Measurements from ENCODE around the gene RBBP8NL.

RBBP8NL gene

DNA sequence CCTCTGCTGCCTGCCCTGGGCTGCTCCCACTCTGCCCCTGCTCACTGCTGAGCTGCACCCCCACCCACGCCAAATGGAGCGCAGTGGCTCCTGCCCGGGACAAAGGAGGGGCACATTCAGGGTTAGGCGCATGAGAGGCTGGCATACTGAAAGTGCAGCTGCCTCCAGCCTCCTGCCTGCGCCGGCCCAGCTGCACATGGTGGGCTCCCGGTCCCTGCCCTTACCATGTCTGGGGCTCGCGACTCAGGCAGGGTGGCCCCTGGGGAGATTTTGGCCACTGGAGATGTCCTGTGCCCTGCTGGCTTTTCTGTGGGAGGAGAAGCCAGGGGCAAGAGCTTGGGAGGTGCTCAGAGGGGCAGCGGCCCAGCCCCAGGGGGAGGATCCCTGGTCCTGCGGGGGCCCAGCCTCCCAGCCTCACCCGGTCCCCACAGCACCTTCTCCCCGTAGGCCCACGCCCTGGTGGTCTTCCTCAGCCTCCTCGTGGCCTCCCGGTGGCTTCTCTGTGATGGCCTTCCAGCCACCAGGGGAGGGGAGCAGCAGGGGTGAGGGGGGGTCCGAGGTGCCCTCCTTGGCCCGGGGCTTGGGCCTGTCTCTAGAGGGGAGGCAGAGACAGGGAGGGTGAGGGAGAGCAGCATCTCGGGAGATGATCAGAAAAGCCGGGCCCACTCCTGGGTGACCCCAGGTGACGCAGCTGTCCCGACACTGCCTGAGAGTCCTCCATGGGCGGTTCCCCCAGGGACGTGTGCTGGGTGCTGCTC is 11.8 kb downstream of the RBBP8NL start:
- TF ChIP-seq, protein P1, sequence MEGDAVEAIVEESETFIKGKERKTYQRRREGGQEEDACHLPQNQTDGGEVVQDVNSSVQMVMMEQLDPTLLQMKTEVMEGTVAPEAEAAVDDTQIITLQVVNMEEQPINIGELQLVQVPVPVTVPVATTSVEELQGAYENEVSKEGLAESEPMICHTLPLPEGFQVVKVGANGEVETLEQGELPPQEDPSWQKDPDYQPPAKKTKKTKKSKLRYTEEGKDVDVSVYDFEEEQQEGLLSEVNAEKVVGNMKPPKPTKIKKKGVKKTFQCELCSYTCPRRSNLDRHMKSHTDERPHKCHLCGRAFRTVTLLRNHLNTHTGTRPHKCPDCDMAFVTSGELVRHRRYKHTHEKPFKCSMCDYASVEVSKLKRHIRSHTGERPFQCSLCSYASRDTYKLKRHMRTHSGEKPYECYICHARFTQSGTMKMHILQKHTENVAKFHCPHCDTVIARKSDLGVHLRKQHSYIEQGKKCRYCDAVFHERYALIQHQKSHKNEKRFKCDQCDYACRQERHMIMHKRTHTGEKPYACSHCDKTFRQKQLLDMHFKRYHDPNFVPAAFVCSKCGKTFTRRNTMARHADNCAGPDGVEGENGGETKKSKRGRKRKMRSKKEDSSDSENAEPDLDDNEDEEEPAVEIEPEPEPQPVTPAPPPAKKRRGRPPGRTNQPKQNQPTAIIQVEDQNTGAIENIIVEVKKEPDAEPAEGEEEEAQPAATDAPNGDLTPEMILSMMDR (IDR thresholded peaks at IDR 0.05; ENCODE audit: low read depth, low read length, missing control alignments) = no peak
- no peak overlapping the region for H3K4me3 ChIP-seq (replicated peaks; ENCODE audit: low read depth, low read length)
- DNase-seq (ENCODE audit: extremely low read depth, low read depth) = no peak

DNA sequence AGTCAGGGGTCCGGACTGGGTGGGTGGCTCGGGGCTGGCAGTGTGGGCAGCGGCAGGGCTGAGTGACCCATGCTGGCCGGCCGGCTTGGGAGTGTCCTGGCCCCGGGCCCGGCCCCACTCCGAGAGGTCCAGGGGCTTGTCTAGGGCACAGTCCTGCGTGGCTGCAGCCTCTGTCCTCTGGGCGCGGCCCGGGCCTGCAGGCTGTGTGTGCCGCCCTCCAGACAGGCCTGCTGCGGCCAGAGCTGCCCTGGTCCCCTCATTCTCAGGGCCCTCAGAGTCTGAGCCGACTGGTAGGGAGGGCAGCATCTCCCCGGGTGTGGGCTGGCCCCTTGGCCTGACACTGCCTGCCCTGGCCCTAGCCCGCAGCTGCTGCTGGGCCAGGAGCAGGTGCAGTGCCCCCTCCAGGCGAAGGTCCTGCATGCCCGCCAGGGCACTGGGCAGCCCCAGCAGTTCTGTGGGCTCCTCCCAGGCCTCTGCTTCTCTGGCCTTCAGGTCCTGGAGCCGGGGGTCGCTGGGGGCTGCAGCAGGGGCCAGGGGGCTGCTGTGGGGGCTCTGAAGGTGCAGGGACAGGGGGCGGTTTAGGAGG is 13.3 kb downstream of the RBBP8NL start:
- TF ChIP-seq, protein P1 (IDR thresholded peaks at IDR 0.05; ENCODE audit: low read depth, low read length, missing control alignments) = peak; percentile 7
- DNase-seq (ENCODE audit: extremely low read depth, low read depth) = no peak
- no peak overlapping the region for H3K4me3 ChIP-seq (replicated peaks; ENCODE audit: low read depth, low read length)

DNA sequence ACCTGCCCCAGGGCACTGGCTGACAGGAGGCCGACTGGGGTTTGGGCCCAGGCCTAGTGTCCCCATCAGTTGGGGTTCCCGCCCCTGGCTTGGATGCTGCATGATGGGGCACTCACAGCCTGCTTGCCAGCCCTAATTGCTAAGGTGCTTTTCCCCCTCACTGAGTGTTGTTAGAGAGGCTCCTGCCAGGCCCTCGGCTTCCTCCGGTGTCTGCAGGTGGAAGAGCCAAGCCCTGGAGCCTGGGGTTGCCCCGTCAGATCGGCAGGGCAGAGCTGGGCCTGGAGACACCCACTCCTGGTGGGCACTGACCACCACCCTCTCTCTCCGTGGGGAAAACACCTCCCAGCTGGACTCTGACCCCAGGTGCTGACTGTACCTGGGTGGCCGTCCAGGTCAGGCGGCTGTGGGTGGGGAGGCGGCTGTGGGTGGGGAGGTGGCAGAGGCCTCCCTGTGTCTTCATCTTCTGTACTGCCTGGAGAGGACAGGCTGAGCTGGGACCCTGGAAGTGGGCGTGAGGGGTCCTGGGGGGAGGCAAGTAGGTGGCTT is 14.2 kb downstream of the RBBP8NL start:
- H3K4me3 ChIP-seq (replicated peaks; ENCODE audit: low read depth, low read length) = no peak overlapping the region
- TF ChIP-seq, protein P1 (IDR thresholded peaks at IDR 0.05; ENCODE audit: low read depth, low read length, missing control alignments) = no peak
- DNase-seq (ENCODE audit: extremely low read depth, low read depth) = no peak

DNA sequence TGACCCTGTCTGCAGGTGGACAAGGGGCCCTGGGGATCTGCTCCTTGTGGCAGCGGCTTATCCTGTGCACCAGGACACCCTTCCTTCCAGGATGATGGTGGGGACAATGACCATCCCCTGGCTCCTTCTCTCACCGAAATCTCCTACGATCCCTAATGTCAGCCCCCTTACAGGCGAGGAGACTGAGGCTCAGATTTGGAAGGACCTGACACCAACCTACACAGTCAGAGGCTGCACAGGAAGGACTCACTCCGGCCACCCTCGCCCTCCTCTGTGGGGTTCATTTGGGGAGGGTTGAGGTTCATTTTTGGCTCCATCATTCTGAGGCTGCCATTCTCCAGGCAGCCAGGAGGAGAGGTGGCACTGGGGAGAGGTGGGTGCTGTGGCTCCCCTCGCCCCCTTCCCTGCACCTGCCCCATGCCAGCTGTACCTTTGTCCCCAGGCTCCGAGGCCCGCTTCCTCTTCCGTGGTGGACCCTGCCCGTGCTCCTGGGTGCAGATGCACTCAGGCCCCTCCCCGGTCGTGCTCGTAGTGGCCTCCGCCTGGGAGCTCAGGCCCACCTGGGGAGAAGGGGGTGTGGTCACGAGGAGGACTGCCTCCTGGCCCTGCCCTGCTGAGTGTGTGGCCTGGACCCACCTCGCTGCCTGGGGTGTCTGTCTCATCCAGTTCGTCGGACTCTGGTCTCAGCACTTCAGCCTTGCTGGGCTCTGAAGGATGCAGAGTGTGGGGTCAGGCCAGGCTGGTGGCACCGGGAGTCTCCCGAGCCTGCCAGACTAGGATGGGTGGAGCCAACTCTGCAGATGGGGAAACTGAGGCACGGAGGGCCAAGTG is 14.9 kb downstream of the RBBP8NL start:
- DNase-seq (ENCODE audit: extremely low read depth, low read depth) = no peak
- TF ChIP-seq, protein P1 (IDR thresholded peaks at IDR 0.05; ENCODE audit: low read depth, low read length, missing control alignments) = no peak
- H3K4me3 ChIP-seq (replicated peaks; ENCODE audit: low read depth, low read length) = no peak overlapping the region

DNA sequence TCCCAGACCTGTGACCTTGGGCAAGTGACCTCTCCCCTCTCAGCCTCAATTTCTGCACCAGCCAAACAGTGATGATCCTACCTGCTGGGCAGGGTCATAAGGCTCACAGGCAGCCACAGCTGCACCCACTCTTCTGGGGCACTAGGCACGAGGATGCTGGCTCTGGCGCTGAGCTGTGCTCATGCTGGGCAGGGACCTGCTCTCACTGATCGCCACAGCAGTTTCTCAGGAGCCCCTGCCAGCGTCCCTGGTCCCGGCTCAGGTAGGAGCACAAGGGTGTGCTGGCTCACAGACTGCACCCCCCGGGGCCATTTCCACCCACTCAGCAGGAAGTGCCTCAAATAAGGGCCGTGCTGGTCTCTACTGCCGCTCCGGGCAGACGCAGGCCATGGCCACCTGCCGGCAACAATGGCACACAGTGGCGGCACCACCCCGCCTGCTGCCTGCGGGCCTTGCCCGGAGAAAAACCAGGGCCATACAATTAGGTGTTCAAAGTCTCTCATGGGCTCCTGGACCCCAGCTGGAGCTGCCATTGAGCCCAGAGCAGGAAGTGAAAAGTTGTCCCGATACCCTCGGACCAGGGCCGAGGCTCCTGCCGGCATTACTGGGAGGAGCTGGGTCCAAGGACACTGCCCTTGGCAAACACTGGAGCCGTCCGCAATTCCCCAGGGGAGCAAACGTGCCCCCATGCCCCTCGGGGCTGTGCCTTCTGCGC is 15.7 kb downstream of the RBBP8NL start:
- TF ChIP-seq, protein P1 (IDR thresholded peaks at IDR 0.05; ENCODE audit: low read depth, low read length, missing control alignments) = no peak
- no peak for DNase-seq (ENCODE audit: extremely low read depth, low read depth)
- H3K4me3 ChIP-seq (replicated peaks; ENCODE audit: low read depth, low read length) = no peak overlapping the region

Measured in HFF-Myc (cell line).